ENCODE data around the gene LCE1D. TPM values are rescaled to one million over a fixed set of nuclear protein-coding genes. Genes with fewer than 3 reads are reported as not detected.

The LCE1D gene
- total RNA-seq, 6 donors from 2014 or later, result not detected

GRCh38 chr1:152757747-152758146 lies 38.8 kb upstream of the LCE1D start, which contains the start of gene KPRP:
Gene KPRP (plus strand): TSS chr1:152758025. CDS start chr1:152759589, 1,564 bp downstream.
- Histone ChIP-seq H3K9me3 (no peaks in the 10 kb centered on the region), H3K4me3 (no peak within 1 kb of the TSS), H3K36me3 (no peaks in the 10 kb centered on the region), H3K27ac (no peak within 1 kb of the TSS), H3K27me3 (no peaks in the 10 kb centered on the region), H3K4me1 (no peaks in the 10 kb centered on the region)
- TF ChIP-seq POLR2A (IDR thresholded peaks at IDR 0.05), result no peak
- no peak for TF ChIP-seq EP300 (IDR thresholded peaks at IDR 0.05)
- no peak for TF ChIP-seq CTCF (IDR thresholded peaks at IDR 0.05)
- no peak for TF ChIP-seq POLR2AphosphoS5 (IDR thresholded peaks at IDR 0.05)
- DNase-seq (peak in 1 of 2 donors; percentile 15), ATAC-seq (ENCODE audit: low FRiP score in 2 of 2) (no peak)
- WGBS, 2 donors, result 68 to 79% methylated on average over 6 of the region's 6 CpGs

- no peaks in the 10 kb centered on the region for H3K27me3 ChIP-seq
- H3K36me3 ChIP-seq, result no peaks in the 10 kb centered on the region
- no peak overlapping the region for H3K27ac ChIP-seq
- H3K4me1 ChIP-seq, result no peaks in the 10 kb centered on the region
- H3K4me3 ChIP-seq, result no peak overlapping the region
- no peaks in the 10 kb centered on the region for H3K9me3 ChIP-seq
- ATAC-seq (ENCODE audit: low FRiP score in 2 of 2) (no peak), DNase-seq (no peak)
- 78 to 80% methylated on average over 4 of the region's 4 CpGs for WGBS, 2 donors
- TF ChIP-seq CTCF (IDR thresholded peaks at IDR 0.05), result no peak
- no peak for TF ChIP-seq POLR2AphosphoS5 (IDR thresholded peaks at IDR 0.05)
- TF ChIP-seq POLR2A (IDR thresholded peaks at IDR 0.05), result no peak
- no peak for TF ChIP-seq EP300 (IDR thresholded peaks at IDR 0.05)
These were observed 37.9 kb upstream of the LCE1D start for GRCh38 chr1:152758636-152759035.

GRCh38 chr1:152759453-152760173 lies 36.9 kb upstream of the LCE1D start:
- no peaks in the 10 kb centered on the region for H3K4me1 ChIP-seq
- no peaks in the 10 kb centered on the region for H3K36me3 ChIP-seq
- no peak for ATAC-seq (ENCODE audit: low FRiP score in 2 of 2)
- no peak for DNase-seq
- TF ChIP-seq POLR2A (IDR thresholded peaks at IDR 0.05) (no peak), POLR2AphosphoS5 (IDR thresholded peaks at IDR 0.05) (no peak), EP300 (IDR thresholded peaks at IDR 0.05) (no peak), CTCF (IDR thresholded peaks at IDR 0.05) (no peak)
- H3K4me3 ChIP-seq, result no peak overlapping the region
- no peaks in the 10 kb centered on the region for H3K27me3 ChIP-seq
- no peaks in the 10 kb centered on the region for H3K9me3 ChIP-seq
- no peak overlapping the region for H3K27ac ChIP-seq
- 87 to 91% methylated on average over 8 of the region's 8 CpGs for WGBS, 2 donors

- no peaks in the 10 kb centered on the region for H3K9me3 ChIP-seq
- no peaks in the 10 kb centered on the region for H3K4me1 ChIP-seq
- WGBS, 2 donors, result 92 to 93% methylated on average over 27 to 31 of the region's 31 CpGs
- H3K36me3 ChIP-seq, result no peaks in the 10 kb centered on the region
- TF ChIP-seq CTCF (IDR thresholded peaks at IDR 0.05) (no peak), POLR2AphosphoS5 (IDR thresholded peaks at IDR 0.05) (no peak), EP300 (IDR thresholded peaks at IDR 0.05) (no peak), POLR2A (IDR thresholded peaks at IDR 0.05) (no peak)
- H3K4me3 ChIP-seq, result no peak overlapping the region
- no peak overlapping the region for H3K27ac ChIP-seq
- no peaks in the 10 kb centered on the region for H3K27me3 ChIP-seq
- ATAC-seq (ENCODE audit: low FRiP score in 2 of 2) (peak; percentile 24 to 32), DNase-seq (peak in 1 of 2 donors; percentile 71)
These were observed 35.9 kb upstream of the LCE1D start for GRCh38 chr1:152760551-152761190.
